ENCODE results near the gene NTHL1.
A peak's percentile ranks its signal among the peaks of the same experiment; 100 is the strongest.
"Not testable (repeated sequence)": the region's sequence is repeated elsewhere in the genome, so short reads cannot be mapped to it uniquely, and the experiment has no call there.

The NTHL1 gene

GRCh38 chr16:2042171-2042985 is 5.3 kb downstream of the NTHL1 start:
- ATAC-seq = no peak
- Mint-ChIP-seq H3K9me3 (no peaks in the 10 kb centered on the region), H3K27ac (no peak overlapping the region), H3K4me1 (peaks cover 13% of the 10 kb centered on the region), H3K27me3 (no peaks in the 10 kb centered on the region), H3K4me3 (no peak overlapping the region)
- DNase-seq = no peak

DNA sequence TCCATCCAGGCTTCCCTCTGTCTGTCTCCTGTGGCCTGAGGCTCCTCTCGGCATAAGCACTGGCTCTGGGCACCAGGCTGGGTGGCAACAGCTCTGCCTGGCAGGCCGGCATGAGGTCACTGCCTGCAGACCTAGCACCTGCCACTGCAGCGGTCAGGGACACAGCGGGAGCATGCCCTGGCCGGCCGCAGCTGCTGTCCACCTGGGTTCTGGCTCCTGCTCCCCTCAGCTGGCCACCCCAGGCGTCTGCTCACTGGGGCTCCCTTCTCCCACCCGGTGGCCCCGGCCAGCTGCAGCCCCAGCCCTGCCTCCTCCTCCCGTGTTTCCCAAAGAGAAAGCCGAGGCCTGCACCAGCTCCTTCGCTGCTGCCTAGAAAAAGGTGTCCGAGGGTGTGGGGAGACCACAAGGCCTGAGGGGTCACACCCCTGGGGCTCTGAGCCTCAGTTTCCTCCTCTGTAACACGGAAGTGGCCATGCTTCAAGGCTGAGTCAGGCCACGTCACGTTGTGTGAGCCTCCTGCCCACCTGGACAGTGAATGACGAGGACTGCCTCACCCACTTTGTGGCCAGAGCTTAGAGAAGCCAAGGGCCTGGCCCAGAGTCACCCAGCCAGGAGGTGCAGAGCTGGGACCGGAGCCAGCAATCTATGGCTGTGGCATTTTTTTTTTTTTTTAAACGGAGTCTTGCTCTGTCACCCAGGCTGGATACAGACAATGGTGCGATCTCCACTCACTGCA is 6.7 kb downstream of the NTHL1 start:
- DNase-seq = no peak
- Mint-ChIP-seq H3K27ac (peak overlapping the region in 1 of 2 donors; percentile 34), H3K4me1 (no peaks in the 10 kb centered on the region)

DNA sequence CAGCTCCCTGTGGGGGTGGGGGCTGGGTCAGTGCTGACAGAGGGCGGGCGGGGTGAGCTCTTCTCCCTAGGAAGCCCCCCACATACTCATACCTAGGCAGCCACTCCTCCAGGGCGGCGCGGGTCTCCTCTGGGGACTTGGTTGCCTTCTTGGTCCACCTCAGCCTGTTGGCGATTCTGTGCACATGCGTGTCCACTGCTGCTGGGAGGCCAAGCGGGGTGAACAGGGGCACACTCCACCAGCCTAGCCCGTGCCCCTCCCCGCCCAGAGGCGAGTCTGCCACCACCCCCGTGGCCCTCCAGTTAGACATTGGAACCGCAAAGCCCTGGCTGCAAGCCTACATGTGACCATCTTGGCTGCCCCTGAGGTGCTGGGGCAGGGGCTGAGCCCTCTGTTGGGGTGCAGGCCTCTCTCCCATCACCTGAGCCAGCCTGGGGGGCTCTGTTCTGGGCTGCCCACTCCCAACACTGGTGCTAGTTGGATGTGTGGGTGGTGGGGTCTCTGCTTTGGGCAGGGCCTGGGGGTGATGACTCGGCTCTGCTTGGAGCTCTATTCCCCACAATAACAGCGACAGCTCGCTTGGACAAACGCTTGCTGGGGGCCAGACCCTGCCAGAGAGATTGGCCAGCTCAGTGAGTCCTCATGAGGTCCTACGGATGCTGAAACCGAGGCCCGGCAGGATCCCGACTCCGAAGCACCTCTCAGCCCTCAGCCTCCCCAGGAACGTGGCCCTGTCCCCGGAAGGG is 7.4 kb downstream of the NTHL1 start:
- no peaks in the 10 kb centered on the region for H3K4me1 Mint-ChIP-seq
- no peak for DNase-seq
- ATAC-seq = no peak
- no peak overlapping the region for H3K27ac Mint-ChIP-seq
- no peaks in the 10 kb centered on the region for H3K27me3 Mint-ChIP-seq
- no peak overlapping the region for H3K4me3 Mint-ChIP-seq
- no peaks in the 10 kb centered on the region for H3K9me3 Mint-ChIP-seq

More for the DNA sequence above, 6.7 kb downstream of the NTHL1 start:
- ATAC-seq = no peak
- Mint-ChIP-seq H3K9me3 (no peaks in the 10 kb centered on the region), H3K4me3 (no peak overlapping the region), H3K27me3 (no peaks in the 10 kb centered on the region)

DNA sequence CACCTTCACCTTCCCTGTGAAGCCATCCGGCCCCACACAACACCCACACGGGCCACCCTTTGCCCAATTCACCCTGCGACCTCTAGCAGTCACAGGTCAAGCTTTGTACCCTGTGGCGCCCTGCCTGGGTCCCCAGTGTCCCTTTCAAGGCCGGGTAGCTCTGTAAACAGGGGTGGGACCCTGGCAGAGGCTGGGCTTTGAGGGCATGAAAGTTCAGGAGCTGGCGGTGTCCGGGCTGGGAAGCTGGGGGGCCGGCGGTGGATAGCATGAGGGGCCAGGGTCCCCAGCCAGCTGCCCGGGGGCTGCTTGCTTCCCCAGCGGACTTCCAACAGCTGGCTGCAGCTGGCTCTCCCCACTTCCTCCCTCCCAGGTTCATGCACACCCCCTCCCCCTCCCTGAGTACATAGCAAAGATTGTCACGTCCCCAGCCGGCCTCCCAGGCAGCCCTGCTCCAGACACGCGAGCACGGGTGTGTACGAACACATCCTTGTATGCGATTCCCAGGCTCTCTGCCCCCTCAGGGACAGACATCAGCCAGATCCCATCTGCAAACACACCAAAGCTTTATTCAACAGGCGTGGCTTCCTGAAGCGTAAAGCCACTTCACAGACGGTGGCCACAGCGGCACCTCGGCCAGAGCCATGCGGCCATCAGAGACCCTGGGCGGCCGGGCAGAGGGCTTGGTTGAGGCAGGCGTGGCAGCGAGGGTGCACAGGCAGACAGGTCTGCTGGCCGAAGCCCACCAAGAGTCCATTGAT is 8.2 kb downstream of the NTHL1 start:
- H3K4me1 Mint-ChIP-seq = no peaks in the 10 kb centered on the region
- DNase-seq (no peak), ATAC-seq (no peak)
- no peaks in the 10 kb centered on the region for H3K27me3 Mint-ChIP-seq
- no peak overlapping the region for H3K27ac Mint-ChIP-seq
- no peaks in the 10 kb centered on the region for H3K9me3 Mint-ChIP-seq
- H3K4me3 Mint-ChIP-seq = no peak overlapping the region

- DNase-seq (no peak), ATAC-seq (no peak)
- no peaks in the 10 kb centered on the region for H3K9me3 Mint-ChIP-seq
- no peaks in the 10 kb centered on the region for H3K4me1 Mint-ChIP-seq
- no peaks in the 10 kb centered on the region for H3K27me3 Mint-ChIP-seq
- no peak overlapping the region for H3K27ac Mint-ChIP-seq
- no peak overlapping the region for H3K4me3 Mint-ChIP-seq
These were observed 9.0 kb downstream of the NTHL1 start for GRCh38 chr16:2038382-2039231.

DNA sequence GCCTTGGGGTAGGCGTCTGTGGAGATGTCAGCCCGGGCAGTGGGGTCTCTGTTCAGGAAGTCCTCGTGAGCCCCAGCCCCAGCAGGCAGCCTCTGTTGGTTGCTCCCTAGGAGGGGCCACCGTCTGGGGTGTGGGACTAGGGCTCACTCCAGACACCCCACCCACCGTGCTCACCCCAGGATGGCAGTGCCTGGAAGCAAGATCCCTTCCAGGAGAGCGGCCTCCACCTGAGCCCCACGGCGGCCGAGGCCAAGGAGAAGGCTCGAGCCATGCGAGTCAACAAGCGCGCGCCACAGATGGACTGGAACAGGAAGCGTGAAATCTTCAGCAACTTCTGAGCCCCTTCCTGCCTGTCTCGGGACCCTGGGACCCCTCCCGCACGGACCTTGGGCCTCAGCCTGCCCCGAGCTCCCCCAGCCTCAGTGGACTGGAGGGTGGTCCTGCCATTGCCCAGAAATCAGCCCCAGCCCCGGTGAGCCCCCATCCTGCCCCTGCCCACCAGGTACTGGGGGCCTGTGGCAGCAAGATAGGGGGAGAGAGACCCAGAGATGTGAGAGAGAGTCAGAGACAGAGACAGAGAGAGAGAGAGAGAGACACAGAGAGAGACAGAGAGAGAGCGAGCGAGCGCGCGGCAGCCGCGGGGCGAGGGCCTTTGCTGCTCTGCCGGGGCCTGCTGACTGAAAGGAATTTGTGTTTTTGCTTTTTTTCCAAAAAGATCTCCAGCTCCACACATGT is 9.8 kb downstream of the NTHL1 start:
- Mint-ChIP-seq H3K27ac (no peak overlapping the region), H3K27me3 (no peaks in the 10 kb centered on the region), H3K4me1 (no peaks in the 10 kb centered on the region), H3K9me3 (no peaks in the 10 kb centered on the region), H3K4me3 (no peak overlapping the region)
- no peak for ATAC-seq
- no peak for DNase-seq

GRCh38 chr16:2037115-2037514 is 10.5 kb downstream of the NTHL1 start:
- Mint-ChIP-seq H3K9me3 (no peaks in the 10 kb centered on the region), H3K27ac (no peak overlapping the region), H3K27me3 (no peaks in the 10 kb centered on the region), H3K4me1 (no peaks in the 10 kb centered on the region), H3K4me3 (no peak overlapping the region)
- ATAC-seq = no peak
- no peak for DNase-seq

GRCh38 chr16:2036200-2036966 is 11.3 kb downstream of the NTHL1 start:
- Mint-ChIP-seq H3K4me1 (no peaks in the 10 kb centered on the region), H3K9me3 (no peaks in the 10 kb centered on the region), H3K27me3 (no peaks in the 10 kb centered on the region), H3K27ac (no peak overlapping the region), H3K4me3 (no peak overlapping the region)
- ATAC-seq (no peak), DNase-seq (no peak)

- DNase-seq (no peak), ATAC-seq (no peak)
- no peaks in the 10 kb centered on the region for H3K27me3 Mint-ChIP-seq
- H3K4me1 Mint-ChIP-seq = no peaks in the 10 kb centered on the region
- no peaks in the 10 kb centered on the region for H3K9me3 Mint-ChIP-seq
- no peak overlapping the region for H3K27ac Mint-ChIP-seq
- no peak overlapping the region for H3K4me3 Mint-ChIP-seq
These were observed 12.0 kb downstream of the NTHL1 start for GRCh38 chr16:2035431-2036199.

GRCh38 chr16:2034696-2035430 is 12.8 kb downstream of the NTHL1 start:
- DNase-seq (no peak), ATAC-seq (no peak)
- Mint-ChIP-seq H3K27me3 (no peaks in the 10 kb centered on the region), H3K9me3 (no peaks in the 10 kb centered on the region), H3K4me1 (no peaks in the 10 kb centered on the region), H3K27ac (peak overlapping the region in 1 of 2 donors; percentile 42), H3K4me3 (no peak overlapping the region)

DNA sequence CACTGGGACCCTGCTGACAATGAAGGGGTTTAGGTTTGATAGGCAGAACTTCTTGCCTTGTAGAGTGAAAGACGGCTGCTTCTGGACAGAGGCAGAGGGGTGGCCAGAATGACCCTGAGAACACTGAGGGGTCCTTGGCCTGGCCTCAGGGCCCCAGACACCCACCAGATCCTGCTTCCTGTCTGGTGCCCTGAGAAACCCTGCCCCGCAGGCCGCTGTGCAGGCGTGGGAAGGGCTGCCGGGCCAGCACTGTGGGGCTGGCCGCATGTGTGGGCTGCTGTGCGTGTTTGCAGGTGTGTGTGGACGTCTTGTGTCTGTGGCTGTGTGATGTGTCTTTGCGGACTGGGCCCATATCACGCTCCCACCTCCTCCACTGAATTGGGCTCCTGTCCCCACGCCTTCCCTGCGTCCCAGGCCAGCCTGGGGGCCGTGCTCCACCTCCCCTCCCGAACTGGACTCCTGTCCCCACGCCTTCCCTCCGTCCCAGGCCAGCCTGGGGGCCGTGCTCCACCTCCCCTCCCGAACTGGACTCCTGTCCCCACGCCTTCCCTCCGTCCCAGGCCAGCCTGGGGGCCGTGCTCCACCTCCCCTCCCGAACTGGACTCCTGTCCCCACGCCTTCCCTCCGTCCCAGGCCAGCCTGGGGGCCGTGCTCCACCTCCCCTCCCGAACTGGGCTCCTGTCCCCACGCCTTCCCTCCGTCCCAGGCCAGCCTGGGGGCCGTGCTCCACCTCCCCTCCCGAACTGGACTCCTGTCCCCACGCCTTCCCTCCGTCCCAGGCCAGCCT is 13.5 kb downstream of the NTHL1 start:
- not testable (repeated sequence) for H3K9me3 Mint-ChIP-seq, H3K4me1 Mint-ChIP-seq, ATAC-seq, H3K27me3 Mint-ChIP-seq, DNase-seq
- peak overlapping the region in 1 of 2 donors; percentile 89 for H3K27ac Mint-ChIP-seq
- H3K4me3 Mint-ChIP-seq = peak overlapping the region; percentile 42 to 74

All from stimulated activated naive CD8-positive, alpha-beta T cell treated with anti-CD3 and anti-CD28 coated beads, Interleukin-15, amount 100 ng/mL, for 72 hours (primary cell).